HepG2 (cell line): Measurements from ENCODE around the gene YY1. TPM values are rescaled to one million over a fixed set of nuclear protein-coding genes. Genes with fewer than 3 reads are reported as not detected.

ENCODE experiments used
- ATAC-seq: fragments of 200-7000 bp; cut with Tn5 transposase; 3 replicates; pipeline ENCODE4 v1.9.1; 2020; ENCODE audit warnings: mild to moderate bottlenecking, moderate library complexity
- BruUV-seq: library from RNA; stranded (reverse); fragments of 400-500 nt; replicated peaks from 2 replicates; lab custom pipeline; 2021; lab: Mats Ljungman, UMichigan
- CTCF ChIA-PET: fragments of 300-600 bp; formaldehyde crosslinking; extraction: SDS; loops from one replicate; lab custom pipeline; 2021; ENCODE audit warnings: low total read pairs, inconsistent platforms, low intra/inter-chr PET ratio; lab: Yijun Ruan, JAX
- POLR2A ChIA-PET: fragments of 350-600 bp; sonication (Branson Sonifier 250); formaldehyde crosslinking; loops from one replicate; lab custom pipeline; 2020; ENCODE audit warnings: antibody characterized with exemption, inconsistent platforms; lab: Yijun Ruan, JAX
- DNase-seq: peaks from one replicate; pipeline ENCODE4 v3.0.0-alpha.2; 2015; ENCODE audit warnings: low spot score
- FAIRE-seq: peaks from 3 replicates; lab custom pipeline; 2011; peaks lifted over from hg19 to GRCh38; lab: Jason Lieb, UNC
- H2AFZ ChIP-seq: one replicate; pipeline ENCODE4 v1.6.1; 2011; ENCODE audit warnings: low read length, inconsistent platforms
- H3K27ac ChIP-seq: fragments of 300-600 bp; 3 replicates; pipeline ENCODE4 v1.8.0; 2011; ENCODE audit warnings: mixed run types, mild to moderate bottlenecking, mixed read lengths, low read length, inconsistent platforms; ENCODE audit not compliant: insufficient read depth; ENCODE audit errors: extremely low read length
- H3K27me3 ChIP-seq, 2 experiments: fragments of 200-600 bp in 1 of 2; 2 replicates in 1 of 2; 3 replicates in 1 of 2; pipeline versions ENCODE4 v1.6.0 to v1.8.0; 2011; ENCODE audit warnings: low read length in 2 of 2, mild to moderate bottlenecking in 2 of 2, moderate library complexity in 2 of 2, inconsistent platforms in 1 of 2; ENCODE audit not compliant: insufficient read depth in 2 of 2, control insufficient read depth in 1 of 2
- H3K36me3 ChIP-seq, 2 experiments: fragments of 200-600 bp in 1 of 2; replicated peaks in 1 of 2; 2 replicates in 1 of 2; 3 replicates in 1 of 2; pipeline versions ENCODE4 v1.5.1 to v1.8.0; 2011; ENCODE audit warnings: low read length in 2 of 2, inconsistent platforms in 1 of 2; ENCODE audit not compliant: insufficient read depth in 2 of 2, control insufficient read depth in 1 of 2
- H3K4me1 ChIP-seq: 2 replicates; pipeline ENCODE4 v1.5.1; 2012; ENCODE audit warnings: low read length, inconsistent platforms; ENCODE audit not compliant: insufficient read depth
- H3K4me2 ChIP-seq: 2 replicates; pipeline ENCODE4 v1.6.0; 2011; ENCODE audit warnings: low read depth, low read length, inconsistent platforms
- H3K4me3 ChIP-seq, 3 experiments: fragments of 200-600 bp in 1 of 3; sonication (generic), shearing (Covaris generic) in 1 of 3; replicated peaks in 1 of 3; 2 replicates each; pipeline ENCODE4 v1.5.1; 2011 to 2016; ENCODE audit warnings: low read length in 3 of 3, inconsistent platforms in 2 of 3, low read depth in 2 of 3, mild to moderate bottlenecking in 2 of 3, control low read depth in 1 of 3, mixed read lengths in 1 of 3; ENCODE audit not compliant: insufficient read depth in 1 of 3
- H3K79me2 ChIP-seq: one replicate; pipeline ENCODE4 v1.6.1; 2011; ENCODE audit warnings: low read length, inconsistent platforms; ENCODE audit not compliant: insufficient read depth
- H3K9ac ChIP-seq: 2 replicates; pipeline ENCODE4 v1.6.0; 2011; ENCODE audit warnings: mild to moderate bottlenecking, low read depth, low read length, inconsistent platforms; ENCODE audit not compliant: insufficient read depth
- H3K9me3 ChIP-seq: 2 replicates; pipeline ENCODE4 v1.5.1; 2012; ENCODE audit warnings: mild to moderate bottlenecking, low read length
- H4K20me1 ChIP-seq: 2 replicates; pipeline ENCODE4 v1.6.0; 2011; ENCODE audit warnings: inconsistent platforms, mild to moderate bottlenecking, low read length, moderate library complexity; ENCODE audit not compliant: insufficient read depth
- ARNT2 ChIP-seq: sonication (generic); formaldehyde crosslinking; IDR thresholded peaks from 2 replicates; pipeline ENCODE4 v1.8.0; 2022; ENCODE audit warnings: mild to moderate bottlenecking, low read depth, missing genetic modification reagents, moderate library complexity
- ATF1 ChIP-seq: IDR thresholded peaks from 2 replicates; pipeline ENCODE4 v1.6.1; 2016; ENCODE audit warnings: mild to moderate bottlenecking, control low read depth
- DMAP1 ChIP-seq: IDR thresholded peaks from 2 replicates; pipeline ENCODE4 v1.6.1; 2016
- ESRRA ChIP-seq: sonication (generic); formaldehyde crosslinking; IDR thresholded peaks from 2 replicates; pipeline ENCODE4 v1.5.1; 2020; ENCODE audit warnings: mild to moderate bottlenecking, low read depth, missing genetic modification reagents
- HMG20A ChIP-seq: IDR thresholded peaks from 2 replicates; pipeline ENCODE4 v1.6.1; 2016; ENCODE audit warnings: borderline replicate concordance
- HOXD1 ChIP-seq: sonication (generic); formaldehyde crosslinking; IDR thresholded peaks from 2 replicates; pipeline ENCODE4 v1.5.0; 2020; ENCODE audit warnings: missing genetic modification reagents
- NFATC3 ChIP-seq: sonication (generic); formaldehyde crosslinking; IDR thresholded peaks from 2 replicates; pipeline ENCODE4 v1.5.1; 2020; ENCODE audit warnings: mild to moderate bottlenecking, missing genetic modification reagents
- SOX5 ChIP-seq: IDR thresholded peaks from 2 replicates; pipeline ENCODE4 v1.6.1; 2016; ENCODE audit warnings: borderline replicate concordance
- TBX2 ChIP-seq: sonication (generic); formaldehyde crosslinking; IDR thresholded peaks from 2 replicates; pipeline ENCODE4 v1.5.0; 2020; ENCODE audit warnings: missing genetic modification reagents, mild to moderate bottlenecking, borderline replicate concordance
- TCF7L2 ChIP-seq: IDR thresholded peaks from 2 replicates; pipeline ENCODE4 v1.6.1; 2011; ENCODE audit warnings: mild to moderate bottlenecking, low read depth, low read length, moderate library complexity
- YEATS4 ChIP-seq: sonication (generic); formaldehyde crosslinking; IDR thresholded peaks from 2 replicates; pipeline ENCODE4 v1.4.0; 2020; ENCODE audit warnings: missing genetic modification reagents, borderline replicate concordance
- ZBTB25 ChIP-seq: IDR thresholded peaks from 2 replicates; pipeline ENCODE4 v1.6.1; 2018; ENCODE audit warnings: missing genetic modification reagents
- ZKSCAN1 ChIP-seq: fragments of 150-350 bp; IDR thresholded peaks from 2 replicates; pipeline ENCODE4 v1.6.1; 2014; ENCODE audit warnings: low read length
- ZNF253 ChIP-seq: sonication (generic); formaldehyde crosslinking; IDR thresholded peaks from 2 replicates; pipeline ENCODE4 v1.8.0; 2022; ENCODE audit warnings: mild to moderate bottlenecking, missing genetic modification reagents, borderline replicate concordance
- ZNF296 ChIP-seq: sonication (generic); formaldehyde crosslinking; conservative IDR thresholded peaks from 2 replicates; pipeline ENCODE4 v1.5.0; 2020; ENCODE audit warnings: mild to moderate bottlenecking, missing genetic modification reagents
- ZNF329 ChIP-seq: sonication (generic); formaldehyde crosslinking; IDR thresholded peaks from 2 replicates; pipeline ENCODE4 v1.9.0; 2021; ENCODE audit warnings: low read depth, mild to moderate bottlenecking, missing genetic modification reagents
- WGBS: methylation state at CpG from one replicate; pipeline ENCODE4 v1.1.6; 2017; ENCODE audit warnings: low lambda C conversion rate; 5-methylcytosine and 5-hydroxymethylcytosine counted together
- in situ Hi-C: cut with HindIII; loops from 2 replicates; pipeline ENCODE4 v1.10.0; 2017; ENCODE audit warnings: low pct_unique_long_range_greater_than_20kb; ENCODE audit not compliant: extremely low pct_ligation_motif_present
- intact Hi-C: fragments of 100-400 bp; cut with micrococcal nuclease; formaldehyde crosslinking; loops from one replicate; pipeline ENCODE4 v1.10.0; 2022; ENCODE audit not compliant: unreplicated experiment
- polyA plus RNA-seq, 8 experiments: library from polyadenylated mRNA; depleted of rRNA in 3 of 8; stranded (reverse) in 7 of 8; unstranded in 1 of 8; fragments of >200 nt; fragmentation: Illumina TruSeq in 4 of 8; extraction: Trizol in 4 of 8; gene quantifications; 2 replicates each; pipeline versions ENCODE4 v1.2.1 to v1.2.3, GENCODE V29; 2011 to 2016; ENCODE audit warnings: low read depth in 4 of 8, missing spikeins in 1 of 8, mixed read lengths in 1 of 8; ENCODE audit not compliant: insufficient read depth in 1 of 8
- total RNA-seq, 5 experiments: library from RNA; depleted of rRNA; stranded (reverse); fragments of >200 nt; fragmentation: Illumina TruSeq; extraction: Trizol; gene quantifications; 2 replicates each; pipeline ENCODE4 v1.2.3, GENCODE V29; 2016; ENCODE audit warnings: low read depth in 1 of 5
- TF ChIP-seq, protein P1 (sequence below): sonication (generic); formaldehyde crosslinking; IDR thresholded peaks from 2 replicates; pipeline ENCODE4 v1.4.0; 2020; ENCODE audit warnings: low read depth, mild to moderate bottlenecking, missing genetic modification reagents

Gene YY1
- total and polyA plus RNA-seq, 2 of the 13 experiments (the other 11 are each of a cell fraction or from before 2014, with no cell fraction given): 29.4 to 68.1 TPM

DNA sequence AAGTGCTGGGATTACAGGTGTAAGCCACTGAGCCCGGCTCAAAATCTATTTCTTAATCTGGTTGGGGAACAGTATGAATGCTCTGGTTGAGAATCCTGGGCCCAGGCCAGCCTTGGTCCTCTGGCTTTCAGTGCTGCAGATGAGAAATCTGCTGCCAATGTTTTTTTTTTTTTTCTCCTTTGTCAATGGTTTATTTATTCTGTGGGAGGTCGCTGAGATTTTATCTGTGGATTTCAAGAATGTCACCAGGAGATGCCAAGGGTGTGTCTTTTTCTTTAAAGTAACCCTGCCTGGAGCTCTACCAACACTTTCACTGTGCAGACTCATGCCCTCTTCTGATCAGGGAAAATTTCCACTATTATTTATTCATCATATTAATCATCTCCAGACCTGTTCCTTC lies 63.7 kb downstream of the YY1 start:
- Histone ChIP-seq H2AFZ (no peak overlapping the region), H3K9ac (no peak overlapping the region), H3K4me3 (no peak overlapping the region), H3K79me2 (no peaks in the 10 kb centered on the region), H3K27ac (no peak overlapping the region), H4K20me1 (no peaks in the 10 kb centered on the region; the same call in 1 of the 2 replicates), H3K9me3 (no peaks in the 10 kb centered on the region), H3K4me1 (peaks cover 27% of the 10 kb centered on the region), H3K27me3 (no peaks in the 10 kb centered on the region), H3K4me2 (no peak overlapping the region), H3K36me3 (no peaks in the 10 kb centered on the region)
- intact Hi-C loops (no loop called here), in situ Hi-C loops (no loop called here)
- WGBS: 50% methylated on average over 2 of the region's 2 CpGs
- FAIRE-seq (no peak), ATAC-seq (no peak), DNase-seq (no peak)
- ChIA-PET CTCF (interaction anchor here (1.4 kb wide), 1 partner anchor 75 kb away, joined by 14 read pairs; the partner anchor contains the start of gene WDR25), POLR2A (interaction anchor here (1.0 to 1.1 kb wide), 3 partner anchors 12 to 110 kb away, joined by 3 to 4 read pairs (median 4); no protein-coding TSS in a partner anchor)
- TF ChIP-seq HOXD1 (CRISPR knock-in tag) (no peak), HMG20A (CRISPR knock-in tag) (no peak), ZKSCAN1 (no peak), TCF7L2 (no peak), ARNT2 (no peak), NFATC3 (CRISPR knock-in tag) (no peak), YEATS4 (CRISPR knock-in tag) (no peak), ATF1 (no peak), ZNF329 (no peak), DMAP1 (CRISPR knock-in tag) (no peak), TBX2 (CRISPR knock-in tag) (no peak), ESRRA (CRISPR knock-in tag) (no peak), ZNF296 (no peak), SOX5 (CRISPR knock-in tag) (no peak), ZNF253 (no peak), ZBTB25 (CRISPR knock-in tag) (no peak)
- TF ChIP-seq, protein P1, sequence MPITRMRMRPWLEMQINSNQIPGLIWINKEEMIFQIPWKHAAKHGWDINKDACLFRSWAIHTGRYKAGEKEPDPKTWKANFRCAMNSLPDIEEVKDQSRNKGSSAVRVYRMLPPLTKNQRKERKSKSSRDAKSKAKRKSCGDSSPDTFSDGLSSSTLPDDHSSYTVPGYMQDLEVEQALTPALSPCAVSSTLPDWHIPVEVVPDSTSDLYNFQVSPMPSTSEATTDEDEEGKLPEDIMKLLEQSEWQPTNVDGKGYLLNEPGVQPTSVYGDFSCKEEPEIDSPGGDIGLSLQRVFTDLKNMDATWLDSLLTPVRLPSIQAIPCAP (CRISPR knock-in tag): no peak
- BruUV-seq: no TSS peak
